ENCODE results near the gene DPP3. TPM values are rescaled to one million over a fixed set of nuclear protein-coding genes. Genes with fewer than 3 reads are reported as not detected.

Gene DPP3
- total RNA-seq, 1 donor from 2014 or later = 60.0 TPM

GRCh38 chr11:66443602-66444001 lies 36.6 kb upstream of the DPP3 start:
- peak; percentile 47 for DNase-seq (ENCODE audit: low read depth)
- Mint-ChIP-seq H3K4me3 (ENCODE audit: unreplicated experiment) (no peak overlapping the region), H3K4me1 (ENCODE audit: low read depth, unreplicated experiment) (no peaks in the 10 kb centered on the region), H3K36me3 (ENCODE audit: low read depth, unreplicated experiment) (peaks cover under 1% of the 10 kb centered on the region), H3K9me3 (ENCODE audit: unreplicated experiment) (peaks cover 11% of the 10 kb centered on the region), H3K27me3 (ENCODE audit: low read depth, unreplicated experiment) (peaks cover 11% of the 10 kb centered on the region), H3K27ac (ENCODE audit: unreplicated experiment) (no peak overlapping the region)
- no peak for TF ChIP-seq EZH2 (IDR thresholded peaks at IDR 0.05; ENCODE audit: insufficient read depth, low read length)
- no peak for TF ChIP-seq CTCF (IDR thresholded peaks at IDR 0.05; ENCODE audit: insufficient read depth, low read depth, low read length)
- no peak overlapping the region for H3K27ac ChIP-seq (ENCODE audit: low read depth, low read length)
- H2AFZ ChIP-seq (ENCODE audit: low read depth, low read length) = no peak overlapping the region
- peak; percentile 9 for FAIRE-seq
- H3K36me3 ChIP-seq (ENCODE audit: insufficient read depth, low read length) = no peaks in the 10 kb centered on the region
- no peak overlapping the region for H3K9ac ChIP-seq (ENCODE audit: low read length)
- no peak overlapping the region for H3K4me2 ChIP-seq (ENCODE audit: low read length)
- H3K79me2 ChIP-seq (ENCODE audit: insufficient read depth, low read length) = no peaks in the 10 kb centered on the region
- peaks cover 3% of the 10 kb centered on the region for H3K27me3 ChIP-seq (ENCODE audit: insufficient read depth, low read length)
- no peaks in the 10 kb centered on the region for H3K4me1 ChIP-seq (ENCODE audit: insufficient read depth, low read length)
- H4K20me1 ChIP-seq (ENCODE audit: insufficient read depth, low read length) = no peaks in the 10 kb centered on the region
- H3K4me3 ChIP-seq (ENCODE audit: insufficient read depth, low read depth, low read length) = no peak overlapping the region
- peaks cover 11% of the 10 kb centered on the region for H3K9me3 ChIP-seq (ENCODE audit: insufficient read depth, low read depth, low read length)

- Mint-ChIP-seq H3K36me3 (ENCODE audit: low read depth, unreplicated experiment) (peaks cover 2% of the 10 kb centered on the region), H3K4me1 (ENCODE audit: low read depth, unreplicated experiment) (no peaks in the 10 kb centered on the region), H3K27me3 (ENCODE audit: low read depth, unreplicated experiment) (peaks cover 29% of the 10 kb centered on the region), H3K27ac (ENCODE audit: unreplicated experiment) (no peak overlapping the region), H3K9me3 (ENCODE audit: unreplicated experiment) (peaks cover 11% of the 10 kb centered on the region), H3K4me3 (ENCODE audit: unreplicated experiment) (no peak overlapping the region)
- TF ChIP-seq CTCF (IDR thresholded peaks at IDR 0.05; ENCODE audit: insufficient read depth, low read depth, low read length) (no peak), EZH2 (IDR thresholded peaks at IDR 0.05; ENCODE audit: insufficient read depth, low read length) (no peak)
- Histone ChIP-seq H3K9me3 (ENCODE audit: insufficient read depth, low read depth, low read length) (peaks cover 11% of the 10 kb centered on the region), H3K4me2 (ENCODE audit: low read length) (no peak overlapping the region), H3K36me3 (ENCODE audit: insufficient read depth, low read length) (no peaks in the 10 kb centered on the region), H3K27me3 (ENCODE audit: insufficient read depth, low read length) (peaks cover 11% of the 10 kb centered on the region), H3K4me1 (ENCODE audit: insufficient read depth, low read length) (no peaks in the 10 kb centered on the region), H2AFZ (ENCODE audit: low read depth, low read length) (no peak overlapping the region), H4K20me1 (ENCODE audit: insufficient read depth, low read length) (no peaks in the 10 kb centered on the region), H3K79me2 (ENCODE audit: insufficient read depth, low read length) (no peaks in the 10 kb centered on the region), H3K9ac (ENCODE audit: low read length) (no peak overlapping the region), H3K27ac (ENCODE audit: low read depth, low read length) (no peak overlapping the region), H3K4me3 (ENCODE audit: insufficient read depth, low read depth, low read length) (no peak overlapping the region)
- no peak for DNase-seq (ENCODE audit: low read depth)
- FAIRE-seq = no peak
Observed at GRCh38 chr11:66447012-66447411, 33.2 kb upstream of the DPP3 start.

GRCh38 chr11:66448523-66448922 lies 31.7 kb upstream of the DPP3 start:
- no peaks in the 10 kb centered on the region for H3K79me2 ChIP-seq (ENCODE audit: insufficient read depth, low read length)
- TF ChIP-seq CTCF (IDR thresholded peaks at IDR 0.05; ENCODE audit: insufficient read depth, low read depth, low read length) (no peak), EZH2 (IDR thresholded peaks at IDR 0.05; ENCODE audit: insufficient read depth, low read length) (no peak)
- H3K4me1 ChIP-seq (ENCODE audit: insufficient read depth, low read length) = no peaks in the 10 kb centered on the region
- no peaks in the 10 kb centered on the region for H4K20me1 ChIP-seq (ENCODE audit: insufficient read depth, low read length)
- peaks cover 2% of the 10 kb centered on the region for H3K9me3 Mint-ChIP-seq (ENCODE audit: unreplicated experiment)
- peaks cover 33% of the 10 kb centered on the region for H3K27me3 Mint-ChIP-seq (ENCODE audit: low read depth, unreplicated experiment)
- H3K9me3 ChIP-seq (ENCODE audit: insufficient read depth, low read depth, low read length) = peaks cover 1% of the 10 kb centered on the region
- DNase-seq (ENCODE audit: low read depth) = no peak
- peaks cover 2% of the 10 kb centered on the region for H3K36me3 Mint-ChIP-seq (ENCODE audit: low read depth, unreplicated experiment)
- no peak for FAIRE-seq
- no peak overlapping the region for H3K27ac ChIP-seq (ENCODE audit: low read depth, low read length)
- no peak overlapping the region for H3K4me3 ChIP-seq (ENCODE audit: insufficient read depth, low read depth, low read length)
- H3K4me3 Mint-ChIP-seq (ENCODE audit: unreplicated experiment) = no peak overlapping the region
- H2AFZ ChIP-seq (ENCODE audit: low read depth, low read length) = no peak overlapping the region
- no peak overlapping the region for H3K9ac ChIP-seq (ENCODE audit: low read length)
- no peaks in the 10 kb centered on the region for H3K4me1 Mint-ChIP-seq (ENCODE audit: low read depth, unreplicated experiment)
- H3K27me3 ChIP-seq (ENCODE audit: insufficient read depth, low read length) = peaks cover 11% of the 10 kb centered on the region
- no peak overlapping the region for H3K27ac Mint-ChIP-seq (ENCODE audit: unreplicated experiment)
- no peak overlapping the region for H3K4me2 ChIP-seq (ENCODE audit: low read length)
- H3K36me3 ChIP-seq (ENCODE audit: insufficient read depth, low read length) = no peaks in the 10 kb centered on the region
